Omental fat pad (tissue), 4 donors: ENCODE measurements around the gene BFSP2. TPM values are rescaled to one million over a fixed set of nuclear protein-coding genes. Genes with fewer than 3 reads are reported as not detected.

Experiments used
- ATAC-seq: fragments of 150-250 bp; one replicate; pipeline ENCODE4 v1.9.1; 2016; ENCODE audit warnings: mild to moderate bottlenecking, moderate library complexity; ENCODE audit not compliant: low FRiP score
- DNase-seq: peaks from one replicate; pipeline ENCODE4 v3.0.0-alpha.2; 2019; ENCODE audit warnings: low spot score
- CTCF ChIP-seq, 3 donors: fragments of 450-650 bp; IDR thresholded peaks; one replicate each; pipeline ENCODE4 v1.5.1; 2016 to 2017; ENCODE audit warnings: antibody characterized with exemption in 3 of 3, mild to moderate bottlenecking in 3 of 3, moderate library complexity in 2 of 3
- total RNA-seq, 4 donors: library from RNA; depleted of rRNA; stranded (reverse); fragments of >200 nt; gene quantifications; one replicate each; pipeline ENCODE4 v1.1.0, GENCODE V29; 2016

The BFSP2 gene
- total RNA-seq, 4 donors from 2014 or later = not detected

DNA sequence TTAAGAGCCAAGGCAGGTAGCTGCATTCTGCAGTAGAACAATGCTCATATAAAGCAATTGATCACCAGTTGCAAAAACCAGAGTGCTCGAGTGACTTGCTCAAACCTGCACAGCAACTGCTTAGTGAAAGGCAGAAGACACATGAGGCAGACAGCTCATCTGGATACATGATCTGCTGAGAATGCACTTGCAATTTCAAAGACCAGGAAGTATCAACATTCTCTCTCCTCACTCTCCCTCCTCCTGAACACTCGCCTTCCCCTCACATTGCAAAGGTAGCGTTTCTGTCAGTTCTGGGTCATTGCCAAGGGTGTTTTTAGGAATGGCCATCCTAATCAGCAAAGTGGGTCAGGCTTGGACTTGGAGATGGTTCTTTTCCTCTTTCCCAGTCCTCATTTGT lies 61.0 kb downstream of the BFSP2 start:
- DNase-seq (no peak), ATAC-seq (no peak)
- no peak for TF ChIP-seq CTCF (IDR thresholded peaks at IDR 0.05)

- no peak for TF ChIP-seq CTCF (IDR thresholded peaks at IDR 0.05)
- DNase-seq (no peak), ATAC-seq (no peak)
These were observed 61.4 kb downstream of the BFSP2 start for GRCh38 chr3:133461291-133461690.

GRCh38 chr3:133463347-133463860 lies 63.5 kb downstream of the BFSP2 start:
- ATAC-seq = no peak
- no peak for DNase-seq
- no peak for TF ChIP-seq CTCF (IDR thresholded peaks at IDR 0.05)

DNA sequence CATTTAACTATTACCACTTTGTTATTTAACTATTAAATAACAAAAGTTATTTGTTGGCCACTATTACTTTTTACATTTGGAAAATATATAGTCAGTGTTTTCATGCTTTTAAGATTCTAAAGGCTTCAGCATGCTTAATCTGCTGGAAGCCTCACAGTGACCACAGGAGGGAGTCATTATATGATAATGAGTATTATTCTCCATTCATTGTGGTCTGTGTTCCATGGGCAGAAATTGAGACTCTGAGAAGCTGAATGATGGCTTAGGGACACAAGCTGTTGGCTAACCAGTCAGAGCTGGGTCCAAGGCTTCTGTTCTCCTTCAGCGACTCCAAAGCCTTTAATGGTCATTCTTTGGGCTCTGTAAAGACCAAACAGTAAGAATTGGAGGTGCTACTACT lies 64.7 kb downstream of the BFSP2 start:
- TF ChIP-seq CTCF (IDR thresholded peaks at IDR 0.05) = no peak
- ATAC-seq = no peak
- no peak for DNase-seq

- ATAC-seq (no peak), DNase-seq (no peak)
- TF ChIP-seq CTCF (IDR thresholded peaks at IDR 0.05) = no peak
These were observed 66.9 kb downstream of the BFSP2 start for GRCh38 chr3:133466531-133467386.

GRCh38 chr3:133467780-133468179 lies 67.9 kb downstream of the BFSP2 start:
- DNase-seq (no peak), ATAC-seq (no peak)
- TF ChIP-seq CTCF (IDR thresholded peaks at IDR 0.05) = no peak

- no peak for TF ChIP-seq CTCF (IDR thresholded peaks at IDR 0.05)
- ATAC-seq (no peak), DNase-seq (no peak)
These were observed 68.4 kb downstream of the BFSP2 start for GRCh38 chr3:133468251-133468721.
